Omental fat pad (tissue), 4 donors: ENCODE measurements around the gene BBX. TPM values are rescaled to one million over a fixed set of nuclear protein-coding genes. Genes with fewer than 3 reads are reported as not detected.

Source experiments
- ATAC-seq: fragments of 150-250 bp; one replicate; pipeline ENCODE4 v1.9.1; 2016; ENCODE audit warnings: mild to moderate bottlenecking, moderate library complexity; ENCODE audit not compliant: low FRiP score
- DNase-seq: peaks from one replicate; pipeline ENCODE4 v3.0.0-alpha.2; 2019; ENCODE audit warnings: low spot score
- total RNA-seq, 4 donors: library from RNA; depleted of rRNA; stranded (reverse); fragments of >200 nt; gene quantifications; one replicate each; pipeline ENCODE4 v1.1.0, GENCODE V29; 2016
- TF ChIP-seq, protein P1 (sequence below), 3 donors: fragments of 450-650 bp; IDR thresholded peaks; one replicate each; pipeline ENCODE4 v1.5.1; 2016 to 2017; ENCODE audit warnings: antibody characterized with exemption in 3 of 3, mild to moderate bottlenecking in 3 of 3, moderate library complexity in 2 of 3

BBX gene
- total RNA-seq, 4 donors from 2014 or later: 32.8 to 70.5 (median 40.7) TPM

DNA sequence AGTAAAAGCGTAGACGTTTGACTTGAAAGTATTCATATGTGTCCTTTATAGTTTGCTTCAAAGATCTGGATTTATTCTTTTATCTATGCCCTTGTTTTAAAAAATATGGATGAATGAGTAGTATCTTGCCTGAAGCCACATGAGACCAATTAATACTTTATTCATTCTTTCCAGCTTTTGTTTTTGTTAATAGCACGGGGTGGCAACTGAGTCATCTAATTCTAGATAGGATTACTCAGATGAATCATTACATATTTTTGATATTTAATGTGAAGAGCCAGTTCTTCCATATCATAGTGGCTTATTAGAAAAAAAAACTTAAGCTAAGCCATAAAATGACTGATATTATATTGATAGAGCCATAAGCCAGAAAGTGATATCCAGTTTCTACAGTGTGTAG, 121.9 kb downstream of the BBX start:
- no peak for ATAC-seq
- no peak for DNase-seq
- TF ChIP-seq, protein P1, sequence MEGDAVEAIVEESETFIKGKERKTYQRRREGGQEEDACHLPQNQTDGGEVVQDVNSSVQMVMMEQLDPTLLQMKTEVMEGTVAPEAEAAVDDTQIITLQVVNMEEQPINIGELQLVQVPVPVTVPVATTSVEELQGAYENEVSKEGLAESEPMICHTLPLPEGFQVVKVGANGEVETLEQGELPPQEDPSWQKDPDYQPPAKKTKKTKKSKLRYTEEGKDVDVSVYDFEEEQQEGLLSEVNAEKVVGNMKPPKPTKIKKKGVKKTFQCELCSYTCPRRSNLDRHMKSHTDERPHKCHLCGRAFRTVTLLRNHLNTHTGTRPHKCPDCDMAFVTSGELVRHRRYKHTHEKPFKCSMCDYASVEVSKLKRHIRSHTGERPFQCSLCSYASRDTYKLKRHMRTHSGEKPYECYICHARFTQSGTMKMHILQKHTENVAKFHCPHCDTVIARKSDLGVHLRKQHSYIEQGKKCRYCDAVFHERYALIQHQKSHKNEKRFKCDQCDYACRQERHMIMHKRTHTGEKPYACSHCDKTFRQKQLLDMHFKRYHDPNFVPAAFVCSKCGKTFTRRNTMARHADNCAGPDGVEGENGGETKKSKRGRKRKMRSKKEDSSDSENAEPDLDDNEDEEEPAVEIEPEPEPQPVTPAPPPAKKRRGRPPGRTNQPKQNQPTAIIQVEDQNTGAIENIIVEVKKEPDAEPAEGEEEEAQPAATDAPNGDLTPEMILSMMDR (IDR thresholded peaks at IDR 0.05): no peak

DNA sequence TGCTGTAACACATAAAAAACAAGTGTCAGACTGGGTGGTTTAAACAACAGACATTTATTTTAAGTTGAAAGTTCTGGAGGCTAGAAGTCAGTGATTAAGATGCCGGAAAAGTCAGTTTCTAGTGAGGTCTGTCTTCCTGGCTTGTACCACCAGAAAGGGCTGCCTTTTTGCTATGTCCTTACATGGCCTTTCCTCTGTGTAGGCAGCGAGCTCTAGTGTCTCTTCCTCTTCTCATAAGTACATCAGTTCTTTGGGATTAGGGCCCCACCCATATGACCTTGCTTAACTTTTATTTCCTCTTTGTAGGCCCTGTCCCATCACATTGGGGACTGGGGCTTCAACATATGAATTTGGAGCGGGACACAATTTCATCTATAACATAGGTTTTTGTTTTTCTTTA, 128.0 kb downstream of the BBX start:
- TF ChIP-seq, protein P1 (IDR thresholded peaks at IDR 0.05): no peak
- no peak for ATAC-seq
- no peak for DNase-seq

- TF ChIP-seq, protein P1 (IDR thresholded peaks at IDR 0.05): no peak
- DNase-seq: no peak
- no peak for ATAC-seq
These were observed 129.0 kb downstream of the BBX start for GRCh38 chr3:107651782-107652181.

DNA sequence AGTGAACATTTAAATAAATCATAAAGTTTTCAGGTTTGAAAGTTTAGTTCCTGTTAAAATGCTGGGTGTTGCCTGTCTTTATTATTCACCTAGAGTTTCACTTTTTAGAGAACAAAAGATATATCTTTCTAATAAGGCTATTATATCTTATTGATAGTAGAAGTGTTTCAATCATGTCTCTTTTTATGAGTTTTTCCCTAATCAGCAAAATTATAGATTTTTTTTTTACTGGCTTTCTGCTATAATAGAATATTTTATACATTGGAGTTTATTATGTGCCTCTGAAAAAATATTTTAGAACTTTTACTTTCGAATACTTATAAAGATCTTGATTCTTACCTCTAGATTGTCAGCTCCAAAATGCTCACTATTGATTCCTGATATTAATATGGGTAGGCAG, 131.5 kb downstream of the BBX start:
- no peak for ATAC-seq
- TF ChIP-seq, protein P1 (IDR thresholded peaks at IDR 0.05): no peak
- no peak for DNase-seq

- ATAC-seq: peak; percentile 50
- TF ChIP-seq, protein P1 (IDR thresholded peaks at IDR 0.05): no peak
- no peak for DNase-seq
These were observed 135.2 kb downstream of the BBX start for GRCh38 chr3:107657971-107658370.

GRCh38 chr3:107660306-107660976, 137.7 kb downstream of the BBX start:
- TF ChIP-seq, protein P1 (IDR thresholded peaks at IDR 0.05): no peak
- ATAC-seq: no peak
- DNase-seq: no peak

DNA sequence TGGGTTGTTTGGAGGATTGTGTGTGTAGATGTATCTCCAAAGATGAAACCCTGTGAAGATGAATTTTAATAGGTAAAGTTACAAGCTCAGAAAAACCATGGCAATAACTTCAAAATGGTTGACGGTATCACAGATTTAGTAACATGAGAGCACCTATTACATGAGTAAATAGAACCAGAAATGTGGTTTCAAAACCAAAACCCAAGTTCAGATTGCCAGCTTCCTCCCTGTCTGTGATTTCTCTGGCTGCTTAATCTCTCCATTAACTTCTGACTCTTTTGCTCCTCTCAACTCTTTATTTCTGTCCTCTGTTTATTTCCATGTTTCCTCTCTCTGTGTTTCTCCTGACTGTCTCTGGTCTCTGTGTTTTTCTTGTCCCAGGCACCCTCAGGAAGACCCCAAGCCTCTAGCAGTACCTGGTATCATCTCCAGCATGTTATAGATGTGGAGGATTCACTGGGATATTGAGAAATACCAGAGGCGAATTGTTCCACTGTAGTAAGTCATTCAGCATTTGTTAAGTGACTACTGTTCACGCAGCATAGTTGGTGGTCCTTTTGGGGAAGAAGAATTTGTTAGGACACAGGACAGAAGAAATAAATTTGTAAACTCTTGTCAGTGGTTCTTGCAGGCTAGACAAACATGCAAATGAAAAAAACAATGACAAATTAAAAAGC, 138.8 kb downstream of the BBX start:
- DNase-seq (no peak), ATAC-seq (peak; percentile 26)
- TF ChIP-seq, protein P1 (IDR thresholded peaks at IDR 0.05): no peak
